HepG2 (cell line): ENCODE results near the gene EGFLAM.

Experiments
- CHCHD3 ChIP-seq: sonication (generic); formaldehyde crosslinking; IDR thresholded peaks from 2 replicates; pipeline ENCODE4 v1.8.0; 2022; ENCODE audit warnings: mild to moderate bottlenecking, missing genetic modification reagents, moderate library complexity
- CREM ChIP-seq, 2 experiments: sonication (generic) in 1 of 2; formaldehyde crosslinking in 1 of 2; IDR thresholded peaks; 2 replicates each; pipeline versions ENCODE4 v1.4.0 to v1.6.1; 2016 to 2020; ENCODE audit warnings: antibody characterized with exemption in 1 of 2, mild to moderate bottlenecking in 1 of 2, missing genetic modification reagents in 1 of 2
- ELF1 ChIP-seq: sonication (generic); formaldehyde crosslinking; IDR thresholded peaks from 2 replicates; pipeline ENCODE4 v1.4.0; 2020; ENCODE audit warnings: missing genetic modification reagents
- JUND ChIP-seq: sonication (generic); formaldehyde crosslinking; IDR thresholded peaks from 2 replicates; pipeline ENCODE4 v1.8.0; 2022; ENCODE audit warnings: mild to moderate bottlenecking, missing genetic modification reagents
- MYNN ChIP-seq: sonication (generic); formaldehyde crosslinking; IDR thresholded peaks from 2 replicates; pipeline ENCODE4 v1.4.0; 2020; ENCODE audit warnings: mild to moderate bottlenecking, low read depth, missing genetic modification reagents
- RXRB ChIP-seq: IDR thresholded peaks from 2 replicates; pipeline ENCODE4 v1.6.1; 2016; ENCODE audit warnings: borderline replicate concordance, missing genetic modification reagents, missing compliant biosample characterization
- ZNF678 ChIP-seq: sonication (generic); formaldehyde crosslinking; IDR thresholded peaks from 2 replicates; pipeline ENCODE4 v1.4.0; 2020; ENCODE audit warnings: mild to moderate bottlenecking, missing genetic modification reagents
- ZNF780A ChIP-seq: sonication (generic); formaldehyde crosslinking; IDR thresholded peaks from 2 replicates; pipeline ENCODE4 v1.8.0; 2022; ENCODE audit warnings: mild to moderate bottlenecking, missing genetic modification reagents, moderate library complexity
- TF ChIP-seq, protein P1 (sequence below): sonication (generic); formaldehyde crosslinking; IDR thresholded peaks from 2 replicates; pipeline ENCODE4 v1.5.0; 2020; ENCODE audit warnings: mild to moderate bottlenecking, missing genetic modification reagents, moderate library complexity
- TF ChIP-seq, protein P2 (sequence below), 2 experiments: fragments of 450-650 bp in 1 of 2; sonication (generic) in 1 of 2; formaldehyde crosslinking; IDR thresholded peaks; 2 replicates each; pipeline versions ENCODE4 v1.5.0 to v1.8.0; 2020 to 2022; ENCODE audit warnings: mild to moderate bottlenecking in 1 of 2, missing genetic modification reagents in 1 of 2

DNA sequence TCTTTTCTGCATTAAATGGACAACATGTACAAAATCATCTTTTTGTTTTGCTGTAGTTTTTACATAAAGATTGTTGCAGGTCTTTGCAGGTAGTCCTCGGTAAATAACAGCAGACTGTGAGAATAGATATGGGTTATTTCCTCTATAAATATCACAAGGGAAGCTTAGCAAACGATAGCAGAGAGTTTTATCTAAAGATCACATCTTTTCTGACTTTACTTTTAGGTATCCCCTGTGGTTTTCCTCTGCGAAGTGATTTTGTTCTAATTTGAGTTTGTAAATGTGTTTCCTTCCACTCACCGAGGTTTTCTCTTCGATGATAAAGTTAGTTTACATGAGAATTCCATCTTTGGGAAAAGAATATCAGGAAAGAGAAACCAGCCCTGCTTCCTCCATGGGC, 109.6 kb downstream of the EGFLAM start:
- no peak for TF ChIP-seq ZNF678
- no peak for TF ChIP-seq JUND (CRISPR knock-in tag)
- TF ChIP-seq, protein P1, sequence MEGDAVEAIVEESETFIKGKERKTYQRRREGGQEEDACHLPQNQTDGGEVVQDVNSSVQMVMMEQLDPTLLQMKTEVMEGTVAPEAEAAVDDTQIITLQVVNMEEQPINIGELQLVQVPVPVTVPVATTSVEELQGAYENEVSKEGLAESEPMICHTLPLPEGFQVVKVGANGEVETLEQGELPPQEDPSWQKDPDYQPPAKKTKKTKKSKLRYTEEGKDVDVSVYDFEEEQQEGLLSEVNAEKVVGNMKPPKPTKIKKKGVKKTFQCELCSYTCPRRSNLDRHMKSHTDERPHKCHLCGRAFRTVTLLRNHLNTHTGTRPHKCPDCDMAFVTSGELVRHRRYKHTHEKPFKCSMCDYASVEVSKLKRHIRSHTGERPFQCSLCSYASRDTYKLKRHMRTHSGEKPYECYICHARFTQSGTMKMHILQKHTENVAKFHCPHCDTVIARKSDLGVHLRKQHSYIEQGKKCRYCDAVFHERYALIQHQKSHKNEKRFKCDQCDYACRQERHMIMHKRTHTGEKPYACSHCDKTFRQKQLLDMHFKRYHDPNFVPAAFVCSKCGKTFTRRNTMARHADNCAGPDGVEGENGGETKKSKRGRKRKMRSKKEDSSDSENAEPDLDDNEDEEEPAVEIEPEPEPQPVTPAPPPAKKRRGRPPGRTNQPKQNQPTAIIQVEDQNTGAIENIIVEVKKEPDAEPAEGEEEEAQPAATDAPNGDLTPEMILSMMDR (CRISPR knock-in tag), result no peak
- TF ChIP-seq MYNN (CRISPR knock-in tag), result no peak
- TF ChIP-seq, protein P2, sequence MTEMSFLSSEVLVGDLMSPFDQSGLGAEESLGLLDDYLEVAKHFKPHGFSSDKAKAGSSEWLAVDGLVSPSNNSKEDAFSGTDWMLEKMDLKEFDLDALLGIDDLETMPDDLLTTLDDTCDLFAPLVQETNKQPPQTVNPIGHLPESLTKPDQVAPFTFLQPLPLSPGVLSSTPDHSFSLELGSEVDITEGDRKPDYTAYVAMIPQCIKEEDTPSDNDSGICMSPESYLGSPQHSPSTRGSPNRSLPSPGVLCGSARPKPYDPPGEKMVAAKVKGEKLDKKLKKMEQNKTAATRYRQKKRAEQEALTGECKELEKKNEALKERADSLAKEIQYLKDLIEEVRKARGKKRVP (CRISPR knock-in tag; IDR thresholded peaks at IDR 0.05), result no peak
- no peak for TF ChIP-seq ZNF780A (CRISPR knock-in tag)
- no peak for TF ChIP-seq ELF1 (CRISPR knock-in tag)
- TF ChIP-seq CREM (IDR thresholded peaks at IDR 0.05), result no peak
- no peak for TF ChIP-seq CREM (CRISPR knock-in tag; IDR thresholded peaks at IDR 0.05)
- TF ChIP-seq RXRB, result no peak
- no peak for TF ChIP-seq CHCHD3 (CRISPR knock-in tag)
